OCI-LY7 (cell line): ENCODE measurements around the gene MACROD2.

Source experiments
- CTCF ChIP-seq: fragments of 200-600 bp; sonication (generic); conservative IDR thresholded peaks from 2 replicates; pipeline ENCODE4 v1.5.1; 2014; ENCODE audit warnings: mild to moderate bottlenecking, antibody characterized with exemption, low read length, moderate library complexity, mixed read lengths
- EZH2phosphoT487 ChIP-seq: fragments of 200-600 bp; sonication (generic); IDR thresholded peaks from 2 replicates; pipeline ENCODE4 v1.6.1; 2018; ENCODE audit warnings: low read depth, borderline replicate concordance, mild to moderate bottlenecking, mixed run types, antibody characterized with exemption, low read length, moderate library complexity, mixed read lengths

GRCh38 chr20:16066571-16066970, 2071.3 kb downstream of the MACROD2 start:
- TF ChIP-seq CTCF, result no peak
- no peak for TF ChIP-seq EZH2phosphoT487
